GM18508 (cell line): ENCODE data around the gene KMT5B.
"Not testable (repeated sequence)": the region's sequence is repeated elsewhere in the genome, so short reads cannot be mapped to it uniquely, and the experiment has no call there.

Source experiments
- ATAC-seq: cut with Tn5 transposase; IDR thresholded peaks from one replicate; pipeline ENCODE4 v1.9.1; 2021; ENCODE audit warnings: moderate number of reproducible peaks; ENCODE audit not compliant: insufficient read depth, unreplicated experiment

KMT5B gene

GRCh38 chr11:68213135-68213515, at the start of gene KMT5B:
TSS of gene KMT5B (minus strand) at chr11:68213296. CDS start at chr11:68190076, 23,220 bp downstream.
- ATAC-seq: no peak

DNA sequence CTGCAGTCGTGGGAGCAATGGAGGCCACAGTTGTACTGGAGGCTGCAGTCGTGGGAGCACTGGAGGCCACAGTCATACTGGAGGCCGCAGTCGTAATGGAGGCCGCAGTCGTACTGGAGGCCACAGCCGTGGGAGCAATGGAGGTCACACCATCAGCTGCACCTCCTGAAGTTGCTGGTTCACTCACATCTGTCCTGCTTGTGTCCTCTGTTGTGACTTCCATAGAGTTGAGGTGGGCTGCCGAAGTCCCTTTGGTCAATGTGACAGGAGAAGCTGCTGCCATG, 49.4 kb upstream of the KMT5B start:
- no peak for ATAC-seq

DNA sequence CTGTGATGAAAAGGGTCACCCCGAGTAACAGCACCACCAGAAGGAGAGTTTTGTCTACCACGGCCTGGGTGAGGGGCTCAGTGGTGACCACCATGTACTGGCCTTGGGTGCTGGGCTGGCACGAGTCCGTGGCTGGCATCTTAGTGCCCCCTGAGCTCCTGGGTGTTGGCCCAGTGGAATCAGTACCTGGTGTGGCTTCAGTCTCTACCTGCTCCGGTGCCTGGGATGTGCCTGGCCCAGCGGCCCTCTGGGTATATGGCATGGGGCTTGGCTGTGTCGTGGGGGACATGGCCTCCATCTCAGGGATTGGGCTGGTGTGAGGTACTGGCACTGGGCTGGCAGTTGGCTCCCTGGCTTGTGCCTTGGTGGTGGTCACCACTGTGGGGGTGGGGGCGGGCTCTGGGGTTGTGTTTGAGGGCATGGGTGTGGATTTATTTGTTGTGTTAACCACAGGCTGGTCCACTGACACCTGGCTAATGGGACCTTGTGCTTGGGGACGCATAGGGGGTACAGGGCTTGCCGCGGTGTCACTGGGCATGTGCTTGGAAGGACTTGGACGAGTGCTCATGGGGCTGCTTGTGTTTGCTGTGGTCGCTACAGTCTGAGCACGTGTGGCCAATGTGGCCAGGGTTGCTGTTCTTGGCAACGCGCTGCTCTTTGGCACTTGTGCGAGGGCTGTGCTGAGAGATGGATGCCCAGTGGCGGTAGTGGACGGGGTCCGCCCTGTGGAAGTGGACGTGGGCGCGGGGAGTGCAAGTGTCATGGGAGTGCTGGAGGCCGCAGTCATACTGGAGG, 48.9 kb upstream of the KMT5B start:
- ATAC-seq: no peak

- ATAC-seq: no peak
Observed at GRCh38 chr11:68261006-68261405, 47.9 kb upstream of the KMT5B start.

DNA sequence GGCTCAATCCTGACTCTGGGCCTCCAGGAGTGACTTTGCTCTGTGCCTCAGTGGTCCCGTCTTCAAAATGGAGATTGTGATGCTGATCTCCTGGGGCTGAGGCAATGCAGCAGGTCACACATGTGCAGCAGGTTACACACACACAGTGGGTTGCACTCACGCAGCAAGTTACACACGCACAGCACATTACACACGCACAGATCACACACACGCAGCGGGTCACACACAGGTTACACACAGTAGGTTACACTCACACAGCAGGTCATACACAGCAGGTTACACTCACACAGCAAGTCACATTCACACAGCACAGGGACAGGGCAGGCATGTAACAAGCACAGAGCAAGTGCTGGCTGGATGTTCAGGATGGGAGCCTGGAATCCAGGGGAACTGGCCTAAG, 47.4 kb upstream of the KMT5B start:
- no peak for ATAC-seq

DNA sequence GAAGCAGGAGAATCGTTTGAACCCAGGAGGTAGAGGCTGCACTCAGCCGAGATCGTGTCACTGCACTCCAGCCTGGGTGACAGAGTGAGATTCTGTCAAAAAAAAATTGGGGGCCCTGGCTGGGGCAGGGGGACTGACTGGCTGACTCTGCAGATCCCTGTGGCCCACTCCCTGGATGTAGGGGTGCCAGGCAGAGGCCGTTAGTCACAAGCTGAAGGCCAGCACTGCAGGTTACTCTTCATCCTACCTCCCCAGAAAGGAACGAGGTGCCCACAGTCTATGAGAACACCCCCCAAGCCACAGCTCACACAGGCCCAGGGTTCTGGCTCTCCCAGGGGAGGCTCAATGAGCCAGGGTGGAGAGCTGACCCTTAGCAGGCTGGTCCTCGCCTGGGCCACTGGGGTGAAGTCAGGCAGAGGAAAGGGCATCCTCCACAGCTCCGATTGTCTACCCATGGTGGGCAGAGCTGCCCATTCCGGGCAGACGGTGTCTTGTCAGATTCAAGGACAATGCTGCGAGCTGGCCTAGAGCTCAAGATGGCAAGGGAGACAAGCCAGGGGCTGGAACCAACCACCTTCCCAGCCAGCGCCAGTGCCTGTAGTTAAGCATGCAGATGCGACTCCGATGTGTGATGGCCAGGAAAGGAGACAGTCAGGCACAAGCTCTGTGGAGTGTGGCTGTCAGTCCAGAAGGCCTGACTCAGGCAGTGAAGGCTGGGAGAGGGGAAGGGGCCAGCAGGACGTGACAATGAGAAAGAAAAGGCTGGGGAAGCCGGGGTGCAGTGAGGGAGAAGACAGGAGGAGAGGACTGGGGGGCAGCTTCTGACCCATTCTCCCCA, 46.2 kb upstream of the KMT5B start:
- no peak for ATAC-seq

GRCh38 chr11:68258363-68258765, 45.3 kb upstream of the KMT5B start:
- ATAC-seq: no peak

GRCh38 chr11:68257477-68258362, 44.6 kb upstream of the KMT5B start:
- ATAC-seq: no peak

GRCh38 chr11:68256331-68256741, 43.2 kb upstream of the KMT5B start:
- no peak for ATAC-seq

- no peak for ATAC-seq
Observed at GRCh38 chr11:68255526-68255925, 42.4 kb upstream of the KMT5B start.

GRCh38 chr11:68254421-68254820, 41.3 kb upstream of the KMT5B start:
- ATAC-seq: no peak

GRCh38 chr11:68251765-68252164, 38.7 kb upstream of the KMT5B start:
- ATAC-seq: no peak

DNA sequence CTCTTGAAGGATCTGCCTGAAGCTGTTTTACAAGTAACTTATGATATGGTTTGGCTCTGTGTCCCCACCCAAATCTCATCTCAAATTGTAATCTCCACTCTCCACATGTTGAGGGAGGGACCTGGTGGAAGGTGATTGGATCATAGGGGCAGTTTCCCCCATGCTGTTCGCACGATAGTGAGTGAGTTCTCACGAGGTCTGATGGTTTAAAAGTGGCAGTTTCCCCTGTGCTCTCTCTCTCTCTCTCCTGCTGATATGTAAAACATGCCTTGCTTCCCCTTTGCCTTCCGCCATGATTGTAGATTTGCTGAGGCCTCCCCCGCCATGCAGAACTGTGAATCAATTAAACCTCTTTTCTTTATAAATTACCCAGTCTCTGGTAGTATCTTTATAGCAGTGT, 31.8 kb upstream of the KMT5B start:
- not testable (repeated sequence) for ATAC-seq

DNA sequence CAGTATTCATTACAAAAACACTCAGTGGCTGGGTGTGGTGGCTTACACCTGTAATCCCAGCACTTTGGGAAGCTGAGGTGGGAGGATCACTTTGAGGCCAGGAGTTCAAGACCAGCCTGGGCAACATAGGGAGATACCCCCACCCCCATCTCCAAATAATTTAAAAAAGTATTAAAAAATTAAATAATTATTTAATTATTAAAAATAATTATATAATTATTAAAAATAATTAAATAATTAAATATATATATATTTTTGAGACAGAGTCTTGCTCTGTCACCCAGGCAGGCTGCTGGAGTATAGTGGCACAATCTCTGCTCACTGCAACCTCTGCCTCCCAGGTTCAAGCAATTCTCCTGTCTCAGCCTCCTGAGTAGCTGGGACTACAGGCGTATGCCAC, 30.8 kb upstream of the KMT5B start:
- ATAC-seq: not testable (repeated sequence)

DNA sequence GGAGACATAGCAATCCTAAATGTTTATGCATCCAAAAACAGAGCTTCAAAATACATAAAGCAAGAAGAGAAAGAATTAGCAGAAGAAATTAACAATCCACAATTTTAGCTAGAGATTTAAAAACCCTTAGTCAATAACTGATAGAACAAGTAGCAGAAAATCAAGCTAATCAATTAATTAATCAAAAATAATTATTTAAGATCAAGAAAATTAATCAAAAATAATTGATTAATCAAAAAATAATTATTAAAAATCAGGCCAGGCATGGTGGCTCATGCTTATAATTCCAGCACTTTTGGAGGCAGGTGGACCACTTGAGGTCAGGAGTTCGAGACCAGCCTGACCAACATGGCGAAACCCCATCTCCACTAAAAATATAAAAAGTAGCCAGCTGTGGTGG, 29.5 kb upstream of the KMT5B start:
- ATAC-seq: no peak

DNA sequence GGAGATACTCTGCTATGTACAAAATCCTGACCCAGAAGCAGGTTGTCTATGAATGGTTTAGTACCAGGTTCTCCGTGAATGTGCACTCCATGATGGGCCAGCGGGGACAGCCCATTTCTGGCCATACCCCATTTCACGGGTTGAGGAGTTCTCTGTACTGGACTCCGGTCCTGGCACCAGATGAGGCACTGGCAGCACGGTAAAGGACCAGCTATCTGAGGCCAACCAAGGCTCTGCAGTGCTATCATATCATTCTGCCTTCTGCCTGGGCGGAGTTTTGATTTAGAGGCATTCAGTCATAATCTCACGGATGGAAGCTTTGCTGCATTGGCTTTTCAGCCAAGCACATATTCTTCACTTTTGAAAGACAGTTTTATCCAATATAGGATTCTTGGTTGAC, 18.5 kb upstream of the KMT5B start:
- ATAC-seq: no peak

DNA sequence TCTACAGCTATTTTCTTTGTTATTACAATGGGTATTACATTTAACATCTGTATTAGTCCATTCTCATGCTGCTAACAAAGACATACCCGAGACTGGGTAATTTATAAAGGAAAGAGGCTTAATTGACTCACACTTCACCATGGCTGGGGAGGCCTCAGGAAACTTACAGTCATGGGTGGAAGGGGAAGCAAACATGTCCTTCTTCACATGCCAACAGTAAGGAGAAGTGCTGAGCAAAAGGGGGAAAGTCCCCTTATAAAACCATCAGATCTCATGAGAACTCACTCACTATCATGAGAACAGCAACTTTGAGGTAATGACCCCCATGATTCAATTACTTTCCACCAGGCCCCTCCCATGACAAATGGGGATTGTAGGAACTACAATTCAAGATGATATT, 16.5 kb upstream of the KMT5B start:
- ATAC-seq: no peak

DNA sequence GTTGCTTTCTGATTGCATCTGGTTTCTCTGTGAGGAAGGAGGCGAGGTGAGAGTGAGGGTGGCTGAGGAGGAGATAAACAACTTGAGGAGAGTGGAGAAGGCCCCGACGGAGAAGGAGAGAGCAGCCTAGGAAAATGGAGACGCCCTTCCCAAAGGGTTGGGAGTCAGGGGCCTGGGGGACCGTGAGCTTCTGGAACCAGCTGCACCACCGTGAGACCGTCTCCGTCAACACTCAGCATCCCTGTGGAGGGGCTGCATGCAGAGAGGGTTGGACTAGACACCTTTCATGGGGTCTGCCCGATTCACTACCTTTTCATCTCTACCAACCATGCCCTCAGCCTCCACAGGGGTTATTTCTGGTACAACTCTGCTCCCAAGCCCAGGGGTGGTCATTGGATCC, 13.3 kb upstream of the KMT5B start:
- ATAC-seq: no peak

GRCh38 chr11:68224606-68225005, 11.5 kb upstream of the KMT5B start:
- no peak for ATAC-seq

- no peak for ATAC-seq
Observed at GRCh38 chr11:68223275-68223674, 10.2 kb upstream of the KMT5B start.

DNA sequence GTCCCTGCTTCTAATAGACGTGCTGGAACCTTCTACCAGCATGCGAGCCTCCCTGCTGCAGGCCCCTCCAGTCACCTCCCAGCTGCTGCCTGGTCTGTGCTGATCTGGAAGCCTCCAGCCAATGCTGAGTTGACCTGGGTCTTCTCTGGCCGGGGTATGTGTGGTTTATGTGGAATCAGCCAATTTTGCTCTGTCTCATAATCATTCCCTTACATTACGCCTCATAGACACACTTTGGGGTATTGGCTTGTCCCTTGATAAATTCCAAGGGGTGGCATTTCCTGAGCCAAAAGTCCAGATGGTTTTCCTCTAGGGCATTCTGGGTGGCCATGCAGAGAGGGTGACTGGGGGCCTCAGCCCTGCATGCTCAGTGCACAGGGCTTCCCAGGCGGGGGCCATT, 8.3 kb upstream of the KMT5B start:
- no peak for ATAC-seq
